OCI-LY1 (cell line): ENCODE data around the gene MAP7.

Experiments
- H2AFZ ChIP-seq: fragments of 200-600 bp; sonication (generic), shearing (Covaris generic); 2 replicates; pipeline ENCODE4 v1.6.0; 2014; ENCODE audit warnings: antibody characterized with exemption, mild to moderate bottlenecking, low read length
- H3F3A ChIP-seq: fragments of 200-600 bp; sonication (generic), shearing (Covaris generic); 2 replicates; pipeline ENCODE4 v1.6.0; 2014; ENCODE audit warnings: mild to moderate bottlenecking, antibody characterized with exemption, low read length, moderate library complexity; ENCODE audit not compliant: insufficient read depth
- H3K27ac ChIP-seq: fragments of 200-600 bp; sonication (generic); 2 replicates; pipeline ENCODE4 v1.5.1; 2014; ENCODE audit warnings: low read length, mixed run types, mild to moderate bottlenecking, low read depth; ENCODE audit not compliant: poor library complexity, severe bottlenecking
- H3K27me3 ChIP-seq: fragments of 200-600 bp; sonication (generic); 2 replicates; pipeline ENCODE4 v1.6.0; 2014; ENCODE audit warnings: antibody characterized with exemption, mild to moderate bottlenecking, low read length, moderate library complexity; ENCODE audit not compliant: insufficient read depth
- H3K36me3 ChIP-seq: fragments of 200-600 bp; sonication (generic); 2 replicates; pipeline ENCODE4 v1.6.1; 2014; ENCODE audit warnings: mild to moderate bottlenecking, antibody characterized with exemption, low read length, moderate library complexity, mixed read lengths; ENCODE audit not compliant: insufficient read depth
- H3K4me1 ChIP-seq: fragments of 200-600 bp; sonication (generic); 2 replicates; pipeline ENCODE4 v1.5.1; 2014; ENCODE audit warnings: mild to moderate bottlenecking, low read length, moderate library complexity; ENCODE audit not compliant: insufficient read depth, severe bottlenecking
- H3K4me2 ChIP-seq: fragments of 200-600 bp; sonication (generic), shearing (Covaris generic); 2 replicates; pipeline ENCODE4 v1.6.1; 2014; ENCODE audit warnings: low read length
- H3K4me3 ChIP-seq: fragments of 200-600 bp; sonication (generic); 2 replicates; pipeline ENCODE4 v1.5.1; 2014; ENCODE audit warnings: low read length, low read depth, mild to moderate bottlenecking, mixed read lengths; ENCODE audit not compliant: poor library complexity, severe bottlenecking
- H3K79me2 ChIP-seq: fragments of 200-600 bp; shearing (Covaris generic); 2 replicates; pipeline ENCODE4 v1.6.1; 2016; ENCODE audit warnings: mixed run types, low read length, mixed read lengths; ENCODE audit not compliant: insufficient read depth
- H3K9ac ChIP-seq: fragments of 200-600 bp; sonication (generic), shearing (Covaris generic); 2 replicates; pipeline ENCODE4 v1.6.1; 2014; ENCODE audit warnings: mild to moderate bottlenecking, low read length, mixed read lengths
- H3K9me2 ChIP-seq: fragments of 200-600 bp; sonication (generic), shearing (Covaris generic); 2 replicates; pipeline ENCODE4 v1.6.1; 2014; ENCODE audit warnings: low read depth, mild to moderate bottlenecking, low read length, mixed read lengths
- H3K9me3 ChIP-seq: fragments of 200-600 bp; shearing (Covaris generic); 2 replicates; pipeline ENCODE4 v1.6.1; 2014; ENCODE audit warnings: low read length, mixed read lengths
- H4K20me1 ChIP-seq: fragments of 200-600 bp; sonication (generic), shearing (Covaris generic); 2 replicates; pipeline ENCODE4 v1.6.0; 2016; ENCODE audit warnings: mild to moderate bottlenecking, low read length; ENCODE audit not compliant: insufficient read depth
- CTCF ChIP-seq: fragments of 200-600 bp; sonication (generic), shearing (Covaris generic); IDR thresholded peaks from 2 replicates; pipeline ENCODE4 v1.5.1; 2017; ENCODE audit warnings: mild to moderate bottlenecking, antibody characterized with exemption, low read length, moderate library complexity, mixed read lengths
- EZH2 ChIP-seq: fragments of 200-600 bp; sonication (generic), shearing (Covaris generic); IDR thresholded peaks from 2 replicates; pipeline ENCODE4 v1.8.0; 2017; ENCODE audit warnings: borderline replicate concordance, mixed run types, mild to moderate bottlenecking, antibody characterized with exemption, low read length, moderate library complexity, mixed read lengths

Gene MAP7

DNA sequence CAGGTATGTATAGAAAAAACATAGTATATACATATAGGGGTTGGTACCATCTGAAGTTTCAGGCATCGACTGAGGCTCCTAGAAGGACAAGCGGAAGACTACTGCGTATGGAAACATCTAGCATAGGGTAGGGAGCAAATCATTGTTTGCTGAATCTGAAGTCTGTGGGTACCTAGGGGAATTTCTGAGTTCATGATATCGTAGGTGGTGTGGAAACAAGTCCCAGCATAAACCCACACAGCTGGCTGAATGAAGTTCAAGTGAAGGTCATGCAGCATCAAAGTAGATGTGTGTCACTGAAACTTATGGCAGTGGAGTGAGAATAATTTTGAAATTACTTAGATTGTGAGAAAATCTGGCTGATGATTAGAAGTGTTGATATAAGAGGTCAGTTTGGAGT is 39.4 kb downstream of the MAP7 start:
- Histone ChIP-seq H3K9ac (no peak overlapping the region), H3K9me3 (no peaks in the 10 kb centered on the region), H3K27me3 (0 out of 2 replicates have a peak, but pooled peaks cover 4% of the 10 kb centered on the region), H3F3A (no peaks in the 10 kb centered on the region), H3K27ac (no peak overlapping the region), H3K79me2 (no peaks in the 10 kb centered on the region), H3K4me3 (no peak overlapping the region), H3K9me2 (no peaks in the 10 kb centered on the region), H3K4me2 (no peak overlapping the region), H2AFZ (no peak overlapping the region), H3K4me1 (no peaks in the 10 kb centered on the region), H3K36me3 (no peaks in the 10 kb centered on the region), H4K20me1 (no peaks in the 10 kb centered on the region)
- TF ChIP-seq CTCF (no peak), EZH2 (no peak)

- H3K4me1 ChIP-seq, result no peaks in the 10 kb centered on the region
- no peaks in the 10 kb centered on the region for H3F3A ChIP-seq
- TF ChIP-seq CTCF (no peak), EZH2 (no peak)
- H3K4me2 ChIP-seq, result no peak overlapping the region
- H3K27ac ChIP-seq, result no peak overlapping the region
- H3K4me3 ChIP-seq, result no peak overlapping the region
- H4K20me1 ChIP-seq, result no peaks in the 10 kb centered on the region
- no peaks in the 10 kb centered on the region for H3K9me2 ChIP-seq
- H3K9me3 ChIP-seq, result no peaks in the 10 kb centered on the region
- H3K36me3 ChIP-seq, result no peaks in the 10 kb centered on the region
- H2AFZ ChIP-seq, result no peak overlapping the region
- H3K9ac ChIP-seq, result no peak overlapping the region
- H3K27me3 ChIP-seq, result 0 out of 2 replicates have a peak, but pooled peaks cover 4% of the 10 kb centered on the region
- H3K79me2 ChIP-seq, result no peaks in the 10 kb centered on the region
Measured at GRCh38 chr6:136510299-136510698, 39.9 kb downstream of the MAP7 start.

DNA sequence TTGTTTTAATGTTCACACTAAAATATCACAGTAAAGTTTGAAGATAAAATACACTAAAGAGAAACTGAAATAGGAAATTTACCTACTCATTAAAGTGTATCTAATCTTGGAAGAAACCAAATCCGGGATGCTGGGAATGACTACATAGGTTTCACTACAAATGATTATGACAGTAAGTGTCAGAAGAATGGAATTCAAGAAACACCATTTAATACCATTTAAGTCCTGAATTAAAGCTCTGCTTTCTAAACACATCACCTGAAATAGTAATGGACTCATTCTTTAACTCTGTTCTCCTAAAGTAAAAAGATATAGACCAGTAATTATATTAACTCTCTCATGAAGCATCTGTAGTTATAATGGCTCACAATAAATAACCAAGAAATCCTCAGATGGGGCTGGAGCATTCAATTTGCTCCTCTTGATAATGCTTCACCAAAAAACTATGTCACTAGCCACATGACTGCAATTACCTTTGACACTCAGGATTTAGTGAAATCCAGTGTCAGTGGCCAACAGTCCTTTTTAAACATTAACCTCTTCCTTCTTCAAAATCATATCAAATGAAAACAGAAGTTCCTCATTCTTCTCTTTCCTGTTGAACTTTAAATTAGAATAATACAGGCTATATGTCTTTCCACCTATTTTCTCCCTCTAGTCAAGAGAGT is 41.4 kb downstream of the MAP7 start:
- Histone ChIP-seq H3K4me3 (no peak overlapping the region), H3K9me3 (no peaks in the 10 kb centered on the region), H3K27me3 (0 out of 2 replicates have a peak, but pooled peaks cover 4% of the 10 kb centered on the region), H3K9me2 (no peaks in the 10 kb centered on the region), H3K79me2 (no peaks in the 10 kb centered on the region), H3K36me3 (no peaks in the 10 kb centered on the region), H3K4me2 (no peak overlapping the region), H3K9ac (no peak overlapping the region), H4K20me1 (no peaks in the 10 kb centered on the region), H3K27ac (no peak overlapping the region), H3K4me1 (no peaks in the 10 kb centered on the region), H3F3A (no peaks in the 10 kb centered on the region), H2AFZ (no peak overlapping the region)
- TF ChIP-seq CTCF (no peak), EZH2 (no peak)
